Measurements from ENCODE around the gene NDOR1. TPM values are rescaled to one million over a fixed set of nuclear protein-coding genes. Genes with fewer than 3 reads are reported as not detected.
A peak's percentile ranks its signal among the peaks of the same experiment; 100 is the strongest.

NDOR1 gene
- 22.2 and 22.7 TPM in 2 replicates for total RNA-seq (2014; rRNA removed; shearing (Covaris generic))

- peaks cover 4% of the 10 kb centered on the region for H3K36me3 ChIP-seq (replicated peaks; ENCODE audit: control insufficient read depth, insufficient read depth, low read length)
- peak within 1 kb of the TSS; percentile 95 for H3K4me3 ChIP-seq (ENCODE audit: insufficient read depth, low read depth, low read length)
- no peaks in the 10 kb centered on the region for H3K27me3 ChIP-seq (ENCODE audit: control insufficient read depth, insufficient read depth, low read length)
- DNase-seq = peak; percentile 100
These were observed at the start of gene NDOR1, which contains the start of gene TMEM203 for GRCh38 chr9:137205126-137206069. NDOR1 (plus strand) TSS chr9:137205700; CDS start chr9:137205778, 78 bp downstream. TMEM203 (minus strand) TSS chr9:137205648; CDS start chr9:137205414, 234 bp downstream.

- no peaks in the 10 kb centered on the region for H3K36me3 ChIP-seq (replicated peaks; ENCODE audit: control insufficient read depth, insufficient read depth, low read length)
- peak; percentile 96 for DNase-seq
- H3K27me3 ChIP-seq (ENCODE audit: control insufficient read depth, insufficient read depth, low read length) = peaks cover 61% of the 10 kb centered on the region
- H3K4me3 ChIP-seq (ENCODE audit: insufficient read depth, low read depth, low read length) = peak overlapping the region; percentile 55
These were observed 48.7 kb upstream of the NDOR1 start for GRCh38 chr9:137156567-137157375.

GRCh38 chr9:137157618-137158415, 47.7 kb upstream of the NDOR1 start:
- Histone ChIP-seq H3K4me3 (ENCODE audit: insufficient read depth, low read depth, low read length) (no peak overlapping the region), H3K36me3 (replicated peaks; ENCODE audit: control insufficient read depth, insufficient read depth, low read length) (no peaks in the 10 kb centered on the region), H3K27me3 (ENCODE audit: control insufficient read depth, insufficient read depth, low read length) (peaks cover 71% of the 10 kb centered on the region)
- DNase-seq = no peak

- Histone ChIP-seq H3K27me3 (ENCODE audit: control insufficient read depth, insufficient read depth, low read length) (peaks cover 78% of the 10 kb centered on the region), H3K36me3 (replicated peaks; ENCODE audit: control insufficient read depth, insufficient read depth, low read length) (no peaks in the 10 kb centered on the region), H3K4me3 (ENCODE audit: insufficient read depth, low read depth, low read length) (no peak overlapping the region)
- no peak for DNase-seq
These were observed 46.9 kb upstream of the NDOR1 start for GRCh38 chr9:137158625-137159024.

GRCh38 chr9:137159105-137160053, 46.1 kb upstream of the NDOR1 start:
- H3K36me3 ChIP-seq (replicated peaks; ENCODE audit: control insufficient read depth, insufficient read depth, low read length) = no peaks in the 10 kb centered on the region
- H3K27me3 ChIP-seq (ENCODE audit: control insufficient read depth, insufficient read depth, low read length) = peaks cover 83% of the 10 kb centered on the region
- no peak overlapping the region for H3K4me3 ChIP-seq (ENCODE audit: insufficient read depth, low read depth, low read length)
- no peak for DNase-seq

GRCh38 chr9:137160054-137160425, 45.5 kb upstream of the NDOR1 start:
- DNase-seq = no peak
- no peak overlapping the region for H3K4me3 ChIP-seq (ENCODE audit: insufficient read depth, low read depth, low read length)
- no peaks in the 10 kb centered on the region for H3K36me3 ChIP-seq (replicated peaks; ENCODE audit: control insufficient read depth, insufficient read depth, low read length)
- H3K27me3 ChIP-seq (ENCODE audit: control insufficient read depth, insufficient read depth, low read length) = peaks cover 85% of the 10 kb centered on the region

GRCh38 chr9:137160716-137161557, 44.6 kb upstream of the NDOR1 start:
- DNase-seq = no peak
- no peaks in the 10 kb centered on the region for H3K36me3 ChIP-seq (replicated peaks; ENCODE audit: control insufficient read depth, insufficient read depth, low read length)
- peaks cover 78% of the 10 kb centered on the region for H3K27me3 ChIP-seq (ENCODE audit: control insufficient read depth, insufficient read depth, low read length)
- no peak overlapping the region for H3K4me3 ChIP-seq (ENCODE audit: insufficient read depth, low read depth, low read length)

- peaks cover 78% of the 10 kb centered on the region for H3K27me3 ChIP-seq (ENCODE audit: control insufficient read depth, insufficient read depth, low read length)
- H3K4me3 ChIP-seq (ENCODE audit: insufficient read depth, low read depth, low read length) = peak overlapping the region; percentile 46; the same call in 1 of the 2 replicates
- H3K36me3 ChIP-seq (replicated peaks; ENCODE audit: control insufficient read depth, insufficient read depth, low read length) = no peaks in the 10 kb centered on the region
- peak; percentile 97 for DNase-seq
These were observed 43.7 kb upstream of the NDOR1 start for GRCh38 chr9:137161558-137162486.

- peaks cover 79% of the 10 kb centered on the region for H3K27me3 ChIP-seq (ENCODE audit: control insufficient read depth, insufficient read depth, low read length)
- DNase-seq = peak; percentile 90
- H3K4me3 ChIP-seq (ENCODE audit: insufficient read depth, low read depth, low read length) = peak overlapping the region; percentile 46
These were observed 42.8 kb upstream of the NDOR1 start for GRCh38 chr9:137162505-137163364.

GRCh38 chr9:137163365-137163715, 42.2 kb upstream of the NDOR1 start:
- H3K36me3 ChIP-seq (replicated peaks; ENCODE audit: control insufficient read depth, insufficient read depth, low read length) = no peaks in the 10 kb centered on the region
- H3K4me3 ChIP-seq (ENCODE audit: insufficient read depth, low read depth, low read length) = peak overlapping the region; percentile 46
- H3K27me3 ChIP-seq (ENCODE audit: control insufficient read depth, insufficient read depth, low read length) = peaks cover 80% of the 10 kb centered on the region
- peak; percentile 85 for DNase-seq

More at GRCh38 chr9:137162505-137163364, 42.8 kb upstream of the NDOR1 start:
- no peaks in the 10 kb centered on the region for H3K36me3 ChIP-seq (replicated peaks; ENCODE audit: control insufficient read depth, insufficient read depth, low read length)

- Histone ChIP-seq H3K4me3 (ENCODE audit: insufficient read depth, low read depth, low read length) (no peak overlapping the region), H3K27me3 (ENCODE audit: control insufficient read depth, insufficient read depth, low read length) (peaks cover 82% of the 10 kb centered on the region), H3K36me3 (replicated peaks; ENCODE audit: control insufficient read depth, insufficient read depth, low read length) (no peaks in the 10 kb centered on the region)
- peak; percentile 63 for DNase-seq
These were observed 41.7 kb upstream of the NDOR1 start for GRCh38 chr9:137163805-137164204.

All from H7 (cell line).